ENCODE measurements around the gene AHR. TPM values are rescaled to one million over a fixed set of nuclear protein-coding genes. Genes with fewer than 3 reads are reported as not detected.

The AHR gene
- total RNA-seq, 2 experiments from 2014 or later = 49.0 to 50.6 TPM

GRCh38 chr7:17362439-17363105 is 64.1 kb downstream of the AHR start:
- POLR2A ChIA-PET = no interaction called here
- no peak overlapping the region for H3K4me3 Mint-ChIP-seq
- no peak for ATAC-seq (ENCODE audit: low read depth)
- H3K27me3 Mint-ChIP-seq = no peaks in the 10 kb centered on the region
- peaks cover 9% of the 10 kb centered on the region for H3K9me3 Mint-ChIP-seq
- peaks cover 7% of the 10 kb centered on the region for H3K4me1 Mint-ChIP-seq
- H3K36me3 Mint-ChIP-seq = peaks cover 18% of the 10 kb centered on the region
- DNase-seq = no peak
- no peak overlapping the region for H3K27ac Mint-ChIP-seq

- H3K27me3 Mint-ChIP-seq = no peaks in the 10 kb centered on the region
- H3K27ac Mint-ChIP-seq = no peak overlapping the region
- no peak for DNase-seq
- no peak for ATAC-seq (ENCODE audit: low read depth)
- POLR2A ChIA-PET = no interaction called here
- peaks cover 14% of the 10 kb centered on the region for H3K36me3 Mint-ChIP-seq
- H3K9me3 Mint-ChIP-seq = peaks cover 6% of the 10 kb centered on the region
- H3K4me3 Mint-ChIP-seq = no peak overlapping the region
- H3K4me1 Mint-ChIP-seq = peaks cover 7% of the 10 kb centered on the region
These were observed 66.2 kb downstream of the AHR start for GRCh38 chr7:17364671-17365070.

DNA sequence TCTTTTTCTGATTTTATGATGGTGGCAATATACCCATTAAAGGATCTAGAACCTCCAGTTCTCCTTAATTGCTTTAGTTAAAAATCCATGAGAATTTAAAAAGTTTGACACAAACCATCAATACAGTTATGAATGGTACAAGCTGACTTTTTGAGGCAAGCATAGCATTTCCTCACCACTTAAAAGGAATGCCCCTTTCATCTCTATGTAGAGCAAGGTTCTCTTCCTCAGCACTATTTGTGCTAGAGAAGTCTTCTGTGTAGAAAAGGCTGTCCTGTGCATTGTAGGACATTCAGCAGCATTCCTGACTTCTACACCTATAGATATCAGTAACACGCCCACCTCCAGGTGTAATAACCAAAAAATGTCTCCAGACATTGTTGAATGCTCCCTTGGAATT is 67.3 kb downstream of the AHR start:
- peaks cover 6% of the 10 kb centered on the region for H3K9me3 Mint-ChIP-seq
- H3K36me3 Mint-ChIP-seq = peaks cover 10% of the 10 kb centered on the region
- POLR2A ChIA-PET = no interaction called here
- no peak overlapping the region for H3K4me3 Mint-ChIP-seq
- DNase-seq = no peak
- ATAC-seq (ENCODE audit: low read depth) = peak; percentile 66
- H3K27me3 Mint-ChIP-seq = no peaks in the 10 kb centered on the region
- H3K27ac Mint-ChIP-seq = no peak overlapping the region
- peaks cover 7% of the 10 kb centered on the region for H3K4me1 Mint-ChIP-seq

GRCh38 chr7:17367502-17367901 is 69.0 kb downstream of the AHR start:
- Mint-ChIP-seq H3K36me3 (peaks cover 2% of the 10 kb centered on the region), H3K9me3 (peaks cover 1% of the 10 kb centered on the region), H3K4me1 (peaks cover 7% of the 10 kb centered on the region), H3K27me3 (no peaks in the 10 kb centered on the region), H3K4me3 (no peak overlapping the region), H3K27ac (no peak overlapping the region)
- POLR2A ChIA-PET = no interaction called here
- ATAC-seq (ENCODE audit: low read depth) (no peak), DNase-seq (no peak)

- peaks cover 7% of the 10 kb centered on the region for H3K4me1 Mint-ChIP-seq
- no peaks in the 10 kb centered on the region for H3K27me3 Mint-ChIP-seq
- no peaks in the 10 kb centered on the region for H3K9me3 Mint-ChIP-seq
- ATAC-seq (ENCODE audit: low read depth) (no peak), DNase-seq (no peak)
- H3K27ac Mint-ChIP-seq = no peak overlapping the region
- POLR2A ChIA-PET = no interaction called here
- peaks cover 2% of the 10 kb centered on the region for H3K36me3 Mint-ChIP-seq
- H3K4me3 Mint-ChIP-seq = no peak overlapping the region
These were observed 70.5 kb downstream of the AHR start for GRCh38 chr7:17368856-17369524.

GRCh38 chr7:17369691-17370426 is 71.4 kb downstream of the AHR start:
- H3K9me3 Mint-ChIP-seq = no peaks in the 10 kb centered on the region
- H3K4me1 Mint-ChIP-seq = peaks cover 7% of the 10 kb centered on the region
- H3K4me3 Mint-ChIP-seq = no peak overlapping the region
- POLR2A ChIA-PET = interaction anchor here (0.5 kb wide), 1 partner anchor 34 kb away, joined by 5 read pairs; no protein-coding TSS in a partner anchor
- no peak overlapping the region for H3K27ac Mint-ChIP-seq
- peaks cover 2% of the 10 kb centered on the region for H3K36me3 Mint-ChIP-seq
- peaks cover 2% of the 10 kb centered on the region for H3K27me3 Mint-ChIP-seq
- ATAC-seq (ENCODE audit: low read depth) = no peak
- no peak for DNase-seq

- H3K27ac Mint-ChIP-seq = no peak overlapping the region
- POLR2A ChIA-PET = no interaction called here
- ATAC-seq (ENCODE audit: low read depth) (no peak), DNase-seq (no peak)
- no peak overlapping the region for H3K4me3 Mint-ChIP-seq
- no peaks in the 10 kb centered on the region for H3K9me3 Mint-ChIP-seq
- H3K4me1 Mint-ChIP-seq = peaks cover 2% of the 10 kb centered on the region
- H3K36me3 Mint-ChIP-seq = peaks cover 2% of the 10 kb centered on the region
- H3K27me3 Mint-ChIP-seq = peaks cover 5% of the 10 kb centered on the region
These were observed 72.6 kb downstream of the AHR start for GRCh38 chr7:17370901-17371585.

- peaks cover 5% of the 10 kb centered on the region for H3K27me3 Mint-ChIP-seq
- ATAC-seq (ENCODE audit: low read depth) (no peak), DNase-seq (no peak)
- peaks cover 2% of the 10 kb centered on the region for H3K36me3 Mint-ChIP-seq
- no peak overlapping the region for H3K4me3 Mint-ChIP-seq
- POLR2A ChIA-PET = no interaction called here
- no peaks in the 10 kb centered on the region for H3K9me3 Mint-ChIP-seq
- no peak overlapping the region for H3K27ac Mint-ChIP-seq
- H3K4me1 Mint-ChIP-seq = no peaks in the 10 kb centered on the region
These were observed 73.4 kb downstream of the AHR start for GRCh38 chr7:17371671-17372524.

DNA sequence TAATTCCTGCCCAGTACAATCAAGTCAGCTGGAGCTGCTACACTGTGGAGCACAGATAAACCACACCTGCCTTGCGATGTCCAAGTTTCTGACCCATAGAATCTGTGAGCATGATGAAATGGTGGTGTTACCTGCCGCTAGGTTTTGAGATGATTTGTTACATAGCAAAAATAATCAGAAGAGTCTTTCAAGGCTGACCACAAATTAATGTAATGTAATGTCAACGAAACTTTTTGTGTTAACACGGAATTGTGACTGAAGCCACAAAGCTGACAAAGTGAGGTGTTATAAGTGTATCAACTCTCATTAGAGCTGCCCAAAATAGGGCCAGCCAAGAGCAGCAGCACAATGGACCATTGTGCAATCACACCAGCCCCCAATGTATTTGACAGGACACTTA is 75.7 kb downstream of the AHR start:
- peaks cover 11% of the 10 kb centered on the region for H3K27me3 Mint-ChIP-seq
- POLR2A ChIA-PET = no interaction called here

GRCh38 chr7:17374654-17375053 is 76.2 kb downstream of the AHR start:
- Mint-ChIP-seq H3K36me3 (no peaks in the 10 kb centered on the region), H3K27ac (no peak overlapping the region), H3K27me3 (peaks cover 15% of the 10 kb centered on the region), H3K4me1 (no peaks in the 10 kb centered on the region), H3K4me3 (no peak overlapping the region), H3K9me3 (no peaks in the 10 kb centered on the region)
- POLR2A ChIA-PET = no interaction called here
- DNase-seq (no peak), ATAC-seq (ENCODE audit: low read depth) (no peak)

More for the DNA sequence above, 75.7 kb downstream of the AHR start:
- H3K9me3 Mint-ChIP-seq = no peaks in the 10 kb centered on the region
- no peak overlapping the region for H3K4me3 Mint-ChIP-seq
- H3K4me1 Mint-ChIP-seq = no peaks in the 10 kb centered on the region
- ATAC-seq (ENCODE audit: low read depth) (no peak), DNase-seq (no peak)
- H3K27ac Mint-ChIP-seq = no peak overlapping the region
- no peaks in the 10 kb centered on the region for H3K36me3 Mint-ChIP-seq

DNA sequence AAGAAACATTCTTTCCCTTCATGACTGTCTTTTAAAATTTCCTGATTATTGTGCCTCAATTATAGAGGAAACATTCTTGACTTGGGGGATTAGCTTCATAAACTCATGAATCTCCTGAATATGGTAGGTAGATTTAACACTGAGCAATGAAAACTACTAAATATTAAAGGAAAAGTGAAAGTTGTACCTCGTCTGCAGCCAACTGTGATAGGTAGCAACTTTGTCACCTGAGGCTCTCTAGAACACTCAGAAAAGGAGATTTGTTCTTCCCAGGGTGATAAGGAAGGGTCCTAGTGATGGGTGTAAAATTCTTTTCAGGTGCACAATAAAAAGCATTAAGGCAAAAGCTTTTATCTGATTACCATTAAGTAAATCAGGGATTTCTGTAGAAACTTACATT is 78.1 kb downstream of the AHR start:
- H3K4me1 Mint-ChIP-seq = no peaks in the 10 kb centered on the region
- peaks cover 19% of the 10 kb centered on the region for H3K27me3 Mint-ChIP-seq
- H3K36me3 Mint-ChIP-seq = no peaks in the 10 kb centered on the region
- POLR2A ChIA-PET = no interaction called here
- no peak for ATAC-seq (ENCODE audit: low read depth)
- no peak overlapping the region for H3K4me3 Mint-ChIP-seq
- no peak for DNase-seq
- no peaks in the 10 kb centered on the region for H3K9me3 Mint-ChIP-seq
- H3K27ac Mint-ChIP-seq = no peak overlapping the region

GRCh38 chr7:17380736-17381662 is 82.5 kb downstream of the AHR start:
- ATAC-seq (ENCODE audit: low read depth) = no peak
- no peaks in the 10 kb centered on the region for H3K9me3 Mint-ChIP-seq
- H3K4me1 Mint-ChIP-seq = no peaks in the 10 kb centered on the region
- peaks cover 13% of the 10 kb centered on the region for H3K27me3 Mint-ChIP-seq
- DNase-seq = no peak
- no peaks in the 10 kb centered on the region for H3K36me3 Mint-ChIP-seq
- H3K27ac Mint-ChIP-seq = no peak overlapping the region
- POLR2A ChIA-PET = no interaction called here
- H3K4me3 Mint-ChIP-seq = no peak overlapping the region

All from activated naive CD8-positive, alpha-beta T cell treated with anti-CD3 and anti-CD28 coated beads, Interleukin-2, amount 10 ng/mL, durations not matched to agents 7 days and 5 days (primary cell).